ENCODE measurements around the gene ALDH1B1. TPM values are rescaled to one million over a fixed set of nuclear protein-coding genes. Genes with fewer than 3 reads are reported as not detected.

ALDH1B1 gene
- 23.5 TPM for polyA plus RNA-seq (2012; ENCODE audit: insufficient read length, low read depth)

GRCh38 chr9:38392235-38393127, at the start of gene ALDH1B1:
Gene ALDH1B1, plus strand, starts transcription at chr9:38392702. Its CDS starts 3,047 bp downstream, at chr9:38395749.
- TF ChIP-seq FOXP2 (optimal IDR thresholded peaks at IDR 0.05; ENCODE audit: borderline replicate concordance, extremely low read depth, extremely low read length, insufficient read depth), result no peak
- no peak for TF ChIP-seq SIN3A (IDR thresholded peaks at IDR 0.05; ENCODE audit: borderline replicate concordance, insufficient read depth, low read length)
- TF ChIP-seq TAF1 (IDR thresholded peaks at IDR 0.05; ENCODE audit: borderline replicate concordance, insufficient read depth, low read length), result peak; percentile 51; the same call in 1 of the 2 replicates
- TF ChIP-seq POLR2AphosphoS5 (IDR thresholded peaks at IDR 0.05; ENCODE audit: low read depth, low read length), result peak; percentile 89
- no peak for TF ChIP-seq REST (IDR thresholded peaks at IDR 0.05; ENCODE audit: insufficient read depth in 1 of 2, low read depth in 2 of 2, low read length in 2 of 2)

GRCh38 chr9:38343037-38343436, 49.5 kb upstream of the ALDH1B1 start:
- TF ChIP-seq FOXP2 (optimal IDR thresholded peaks at IDR 0.05; ENCODE audit: borderline replicate concordance, extremely low read depth, extremely low read length, insufficient read depth) (no peak), TAF1 (IDR thresholded peaks at IDR 0.05; ENCODE audit: borderline replicate concordance, insufficient read depth, low read length) (no peak), REST (IDR thresholded peaks at IDR 0.05; ENCODE audit: insufficient read depth in 1 of 2, low read depth in 2 of 2, low read length in 2 of 2) (no peak), POLR2AphosphoS5 (IDR thresholded peaks at IDR 0.05; ENCODE audit: low read depth, low read length) (no peak), SIN3A (IDR thresholded peaks at IDR 0.05; ENCODE audit: borderline replicate concordance, insufficient read depth, low read length) (no peak)

- TF ChIP-seq SIN3A (IDR thresholded peaks at IDR 0.05; ENCODE audit: borderline replicate concordance, insufficient read depth, low read length), result no peak
Measured at GRCh38 chr9:38343552-38343951, 49.0 kb upstream of the ALDH1B1 start.

GRCh38 chr9:38344566-38345324, 47.8 kb upstream of the ALDH1B1 start:
- TF ChIP-seq REST (IDR thresholded peaks at IDR 0.05; ENCODE audit: insufficient read depth in 1 of 2, low read depth in 2 of 2, low read length in 2 of 2) (no peak), FOXP2 (optimal IDR thresholded peaks at IDR 0.05; ENCODE audit: borderline replicate concordance, extremely low read depth, extremely low read length, insufficient read depth) (no peak)

GRCh38 chr9:38345851-38346755, 46.4 kb upstream of the ALDH1B1 start:
- TF ChIP-seq FOXP2 (optimal IDR thresholded peaks at IDR 0.05; ENCODE audit: borderline replicate concordance, extremely low read depth, extremely low read length, insufficient read depth), result no peak
- TF ChIP-seq SIN3A (IDR thresholded peaks at IDR 0.05; ENCODE audit: borderline replicate concordance, insufficient read depth, low read length), result no peak
- no peak for TF ChIP-seq REST (IDR thresholded peaks at IDR 0.05; ENCODE audit: insufficient read depth in 1 of 2, low read depth in 2 of 2, low read length in 2 of 2)
- TF ChIP-seq TAF1 (IDR thresholded peaks at IDR 0.05; ENCODE audit: borderline replicate concordance, insufficient read depth, low read length), result no peak
- no peak for TF ChIP-seq POLR2AphosphoS5 (IDR thresholded peaks at IDR 0.05; ENCODE audit: low read depth, low read length)

Data from PFSK-1 (cell line).